Activated CD4-positive, alpha-beta T cell treated with anti-CD3 and anti-CD28 coated beads, Interleukin-2, amount 50 U/mL, for 24 hours (primary cell): ENCODE data around the gene UCN.
"Not testable (repeated sequence)": the region's sequence is repeated elsewhere in the genome, so short reads cannot be mapped to it uniquely, and the experiment has no call there.

Experiments
- DNase-seq, 2 donors: peaks; one replicate each; pipeline ENCODE4 v3.0.0-alpha.2; 2020; ENCODE audit warnings: low read depth in 1 of 2, low spot score in 1 of 2

UCN gene

DNA sequence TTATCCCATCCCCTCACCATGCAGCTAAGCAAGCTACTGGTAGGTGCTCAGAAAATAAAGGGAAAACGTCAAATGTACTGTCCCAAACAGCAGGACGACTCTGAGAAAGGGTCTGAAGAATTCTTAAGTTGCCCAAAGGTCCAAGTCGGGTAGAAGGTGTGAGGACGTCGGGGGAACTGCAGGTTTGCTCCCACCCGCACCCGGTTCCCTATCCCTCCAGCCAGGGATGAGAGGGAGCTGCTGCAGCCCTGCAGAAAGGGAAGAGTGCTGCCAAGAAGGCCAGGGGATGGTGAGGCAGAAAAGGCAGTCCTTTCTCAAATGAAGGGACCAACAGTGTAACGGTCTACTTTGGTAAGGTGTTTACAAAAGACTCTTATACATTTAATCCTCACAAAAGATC lies 6.9 kb upstream of the UCN start:
- no peak for DNase-seq

DNA sequence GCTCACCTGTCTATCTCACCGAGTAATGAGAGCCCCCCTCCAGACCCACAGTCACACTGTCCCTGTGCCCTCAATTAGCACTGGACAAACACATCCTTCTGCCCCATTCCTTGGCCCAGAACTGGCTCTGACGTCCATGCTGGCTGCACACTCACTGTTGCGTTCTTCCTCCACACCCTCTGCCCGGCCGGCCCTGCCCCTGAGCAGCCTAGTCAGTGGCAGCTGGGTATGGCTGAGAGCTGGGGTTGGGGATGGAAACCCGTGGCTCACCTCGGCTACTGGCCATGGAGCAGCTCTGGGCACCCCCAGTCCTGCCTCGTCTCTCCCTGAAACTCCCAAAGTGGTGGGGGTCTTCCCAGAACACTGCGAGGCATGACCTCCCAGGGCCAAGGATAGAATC lies 6.5 kb upstream of the UCN start:
- DNase-seq: no peak

- DNase-seq: no peak
Observed at GRCh38 chr2:27313882-27314645, 5.8 kb upstream of the UCN start.

- DNase-seq: no peak
Observed at GRCh38 chr2:27312152-27312551, 3.9 kb upstream of the UCN start.

GRCh38 chr2:27309651-27310050 lies 1.4 kb upstream of the UCN start:
- no peak for DNase-seq

GRCh38 chr2:27307545-27308358 lies 493 bp downstream of the UCN start:
- no peak for DNase-seq

DNA sequence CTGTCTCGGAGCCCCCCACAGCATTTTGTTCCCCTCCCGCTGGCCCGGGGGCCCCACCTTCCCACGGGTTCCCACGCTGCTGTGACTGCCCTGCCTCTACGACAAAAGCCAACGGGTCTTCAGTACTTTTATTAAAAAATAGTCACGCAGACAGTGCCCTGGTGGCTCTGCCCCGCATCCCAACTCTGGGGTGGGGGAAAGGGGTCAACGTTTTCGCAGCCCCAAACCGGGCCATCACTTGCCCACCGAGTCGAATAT lies 1.0 kb downstream of the UCN start:
- no peak for DNase-seq

DNA sequence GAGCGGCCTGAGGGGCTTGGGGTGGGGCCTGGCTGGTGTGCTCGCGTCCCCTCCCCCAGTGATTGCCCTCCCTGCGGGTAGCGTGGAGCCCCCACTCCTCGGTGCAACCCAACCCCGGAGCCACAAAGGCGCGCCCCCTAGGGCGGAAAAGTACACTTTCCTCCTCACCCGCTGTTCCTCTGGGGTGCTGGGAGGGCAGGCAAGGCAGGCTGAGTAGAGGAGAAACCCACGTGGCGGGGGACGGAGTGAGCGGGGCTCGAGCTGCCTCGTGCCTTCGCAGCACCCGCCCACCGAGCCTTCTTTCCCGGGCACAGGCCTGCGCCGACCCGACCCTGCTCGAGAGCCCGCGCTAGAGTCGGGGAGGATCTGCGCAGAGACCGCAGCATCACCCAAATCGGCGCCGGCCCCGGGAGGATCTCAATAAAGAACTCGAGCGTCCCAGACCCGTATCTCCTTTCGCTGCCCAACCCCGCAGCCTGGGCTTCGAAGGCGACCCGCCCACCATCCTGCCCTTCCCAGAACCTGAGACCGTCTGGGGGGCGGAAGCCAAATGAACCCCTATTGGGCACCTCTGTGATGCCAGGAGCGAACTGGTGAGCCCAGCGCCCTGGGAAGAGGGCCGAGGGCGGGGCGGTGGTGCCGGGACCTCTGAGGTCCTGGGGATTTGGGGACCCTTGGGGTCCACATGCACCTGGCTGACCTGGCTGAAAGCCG lies 1.5 kb downstream of the UCN start:
- no peak for DNase-seq

DNA sequence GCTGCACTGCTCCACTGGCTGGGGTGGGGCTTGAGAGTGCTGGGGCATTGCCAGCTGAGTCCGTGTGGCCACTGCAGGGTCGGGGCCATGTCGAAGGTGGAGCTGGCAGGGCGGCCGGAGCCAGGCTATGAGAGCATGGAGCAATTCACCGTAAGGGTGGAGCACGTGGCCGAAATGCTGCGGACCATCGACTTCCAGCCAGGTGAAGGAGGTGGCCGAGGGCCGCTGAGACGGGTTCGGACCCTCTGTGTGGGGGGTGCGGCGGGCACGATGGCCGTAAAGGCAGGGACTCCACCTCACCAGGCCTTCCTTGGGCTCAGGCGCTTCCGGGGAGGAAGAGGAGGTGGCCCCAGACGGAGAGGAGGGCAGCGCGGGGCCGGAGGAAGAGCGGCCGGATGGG lies 2.1 kb downstream of the UCN start:
- DNase-seq: no peak

GRCh38 chr2:27305516-27305915 lies 2.7 kb downstream of the UCN start:
- no peak for DNase-seq

DNA sequence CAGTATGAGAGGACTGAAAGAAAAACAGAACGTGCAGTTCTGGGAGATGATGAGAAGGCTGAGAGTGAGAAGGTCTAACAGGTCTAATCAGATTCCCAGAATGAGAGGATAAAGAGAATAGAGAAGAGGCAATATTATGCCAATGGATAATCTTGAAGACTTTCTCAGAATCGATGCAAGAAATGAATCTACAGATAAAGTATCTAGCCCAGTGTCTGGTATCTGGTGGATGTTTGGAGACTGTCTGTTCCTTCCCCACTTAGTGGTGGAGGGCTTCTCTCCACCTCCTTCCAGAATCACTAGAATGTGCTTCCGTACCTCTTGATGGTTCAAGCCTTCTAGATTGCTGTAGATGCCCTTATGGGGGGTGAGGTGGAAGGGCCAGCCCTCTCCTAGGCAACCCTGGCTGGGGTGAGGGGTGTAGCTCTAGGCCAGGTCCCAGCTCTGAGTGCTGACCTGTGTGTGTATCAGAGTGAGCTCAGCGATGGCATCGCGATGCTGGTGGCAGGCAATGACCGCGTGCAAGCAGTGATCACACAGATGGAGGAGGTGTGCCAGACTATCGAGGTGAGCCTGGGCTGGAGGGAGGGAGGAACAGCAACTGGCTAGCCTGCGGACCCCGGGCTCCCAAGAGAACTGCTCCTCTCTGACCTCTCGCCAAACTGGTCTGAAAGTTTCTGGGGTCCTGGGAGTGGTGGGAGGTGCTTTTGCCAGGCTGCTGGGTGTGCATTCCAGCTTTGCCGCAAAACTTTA lies 3.6 kb downstream of the UCN start:
- no peak for DNase-seq

DNA sequence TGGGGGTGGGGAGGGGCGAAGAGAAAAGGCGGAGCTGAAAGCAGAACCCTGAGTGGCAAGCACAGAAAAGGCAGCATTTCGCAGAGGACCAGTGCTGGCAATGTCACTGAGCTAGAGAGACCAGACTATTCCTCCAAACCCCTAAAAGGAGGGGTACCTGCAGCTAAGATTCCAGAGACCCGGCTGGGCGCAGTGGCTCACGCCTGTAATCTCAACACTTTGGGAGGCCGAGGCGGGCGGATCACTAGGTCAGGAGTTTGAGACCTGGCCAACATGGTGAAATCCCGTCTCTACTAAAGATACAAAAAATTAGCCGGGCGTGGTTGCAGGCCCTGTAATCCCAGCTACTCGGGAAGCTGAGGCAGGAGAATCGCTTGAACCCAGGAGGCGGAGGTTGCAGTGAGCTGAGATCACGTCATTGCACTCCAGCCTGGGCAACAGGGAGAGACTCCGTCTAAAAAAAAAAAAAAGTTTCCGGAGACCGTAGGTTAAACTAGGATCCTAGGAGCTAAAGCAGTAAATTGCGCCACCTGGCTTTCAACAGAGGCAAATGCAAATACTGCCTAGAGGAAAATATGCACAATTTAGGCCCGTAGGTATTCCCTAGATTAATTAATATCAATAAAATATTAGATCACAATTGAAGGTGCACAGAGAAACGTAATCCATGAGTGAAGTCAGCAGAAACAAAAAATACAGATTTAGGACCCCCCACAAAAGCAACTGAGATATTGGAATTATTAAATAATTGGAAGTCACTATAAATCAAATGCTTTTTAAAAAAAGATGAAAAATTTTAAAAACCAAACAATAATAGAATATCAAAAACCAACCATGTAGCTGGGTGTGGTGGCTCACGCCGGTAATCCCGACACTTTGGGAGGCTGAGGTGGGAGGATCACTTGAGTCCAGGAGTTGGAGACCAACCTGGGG lies 4.9 kb downstream of the UCN start:
- DNase-seq: peak in 1 of 2 donors; percentile 44

DNA sequence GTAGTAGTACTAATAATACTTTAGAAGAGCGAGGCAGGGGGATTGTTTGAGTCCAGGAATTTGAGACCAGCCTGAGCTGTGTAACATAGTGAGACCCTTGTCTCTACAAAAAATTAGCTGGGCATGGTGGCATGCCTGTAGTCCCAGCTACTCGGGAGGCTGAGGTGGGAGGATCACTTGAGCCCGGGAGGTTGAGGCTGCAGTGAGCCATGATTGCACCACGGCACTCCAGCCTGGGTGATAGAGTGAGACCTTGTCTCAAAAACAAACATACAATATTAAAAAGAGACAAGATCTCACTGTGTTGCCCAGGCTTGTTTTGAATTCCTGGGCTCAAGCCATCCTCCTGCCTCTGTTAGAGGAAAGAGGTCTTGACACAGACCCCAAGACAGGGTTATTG lies 7.6 kb downstream of the UCN start:
- not testable (repeated sequence) for DNase-seq

GRCh38 chr2:27298391-27299080 lies 9.7 kb downstream of the UCN start:
- no peak for DNase-seq

- no peak for DNase-seq
Observed at GRCh38 chr2:27297195-27297594, 11.1 kb downstream of the UCN start.

DNA sequence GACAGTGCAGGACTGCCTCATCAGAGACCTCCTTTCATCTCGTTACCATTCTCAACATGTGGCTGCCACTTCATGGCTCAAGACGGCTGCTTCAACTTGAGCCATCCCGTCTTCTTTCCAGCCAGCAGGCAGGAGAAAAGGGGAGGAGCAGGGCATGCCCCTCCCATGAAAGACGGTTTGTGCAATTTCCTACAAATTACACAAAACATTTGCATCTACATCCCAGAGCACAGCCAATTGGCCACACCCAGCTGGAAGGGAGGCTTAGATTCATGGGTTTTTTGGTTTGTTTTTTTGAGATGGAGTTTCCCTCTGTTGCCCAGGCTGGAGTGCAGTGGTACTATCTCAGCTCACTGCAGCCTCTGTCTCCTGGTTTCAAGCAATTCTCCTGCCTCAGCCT lies 11.8 kb downstream of the UCN start:
- DNase-seq: no peak

DNA sequence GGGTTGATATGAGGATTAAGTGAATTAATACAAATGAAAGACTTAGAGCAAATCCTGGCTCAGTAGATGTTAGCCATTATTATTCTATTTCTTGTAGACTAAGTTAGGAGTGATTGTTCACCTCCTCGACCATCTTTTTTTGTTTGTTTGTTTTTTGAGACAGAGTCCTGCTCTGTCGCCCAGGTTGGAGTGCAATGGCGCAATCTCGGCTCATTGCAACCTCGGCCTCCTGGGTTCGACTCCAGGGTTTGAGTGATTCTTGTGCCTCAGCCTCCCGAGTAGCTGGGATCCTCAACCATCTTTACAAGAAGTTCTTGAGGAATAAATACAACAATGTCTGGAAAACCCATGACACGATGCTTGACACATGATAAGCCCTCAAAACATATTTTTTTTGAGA lies 13.3 kb downstream of the UCN start:
- DNase-seq: no peak

DNA sequence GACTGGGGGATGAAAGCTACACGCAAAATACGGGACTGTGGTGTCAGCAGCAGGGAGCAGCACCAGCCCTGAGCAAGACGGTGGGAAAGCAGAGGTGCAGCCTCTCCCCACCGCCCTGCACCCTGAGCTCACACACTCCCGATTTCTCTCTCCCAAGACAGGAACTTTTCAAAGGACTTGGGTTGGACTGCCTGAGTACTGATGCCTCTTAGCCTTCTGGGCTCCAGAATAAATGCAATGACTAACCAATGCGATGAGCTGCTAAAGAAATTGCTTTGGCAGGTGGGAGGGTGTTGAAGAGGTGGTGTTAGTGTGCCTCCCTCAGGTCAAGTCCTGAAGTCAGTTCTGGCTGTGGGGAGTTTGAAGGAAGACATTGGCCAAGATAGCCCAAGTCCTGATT lies 16.4 kb downstream of the UCN start:
- DNase-seq: no peak

DNA sequence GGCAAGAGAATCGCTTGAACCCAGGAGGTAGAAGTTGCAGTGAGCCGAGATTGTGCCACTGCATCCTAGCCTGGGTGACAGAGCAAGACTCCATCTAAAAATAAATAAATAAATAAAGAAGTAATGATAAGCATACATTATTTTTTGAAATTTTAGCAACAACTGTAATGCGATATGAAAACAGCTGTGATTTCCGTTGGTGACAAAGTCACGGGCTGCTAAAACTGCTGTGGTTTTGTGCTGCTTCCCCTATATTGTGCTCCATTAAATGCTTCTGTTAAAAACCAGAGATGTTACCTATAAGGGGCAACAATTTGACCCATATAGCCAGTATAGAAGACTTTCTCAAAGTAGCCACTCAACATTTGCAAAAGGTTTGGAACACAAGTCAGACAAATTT lies 17.7 kb downstream of the UCN start:
- DNase-seq: no peak

DNA sequence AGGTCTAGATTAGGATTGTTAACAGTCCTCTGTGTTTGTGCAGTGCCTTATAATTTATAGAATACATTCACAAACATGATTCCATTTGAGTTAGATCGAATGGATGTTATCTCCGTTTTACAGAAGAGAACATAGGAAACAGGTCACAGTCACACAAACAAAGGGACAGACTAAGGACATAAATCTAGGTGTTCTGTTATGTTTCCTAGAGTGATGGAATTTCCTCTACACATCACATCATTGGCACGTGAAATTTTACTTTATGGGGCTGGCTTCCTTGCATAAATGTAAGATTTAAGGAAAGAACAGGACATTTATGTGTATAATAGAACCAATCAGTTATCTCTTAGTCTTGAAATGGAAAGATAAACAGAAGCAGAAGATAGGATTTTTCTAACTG lies 19.6 kb downstream of the UCN start:
- no peak for DNase-seq
